ENCODE results near the gene MITD1. TPM values are rescaled to one million over a fixed set of nuclear protein-coding genes. Genes with fewer than 3 reads are reported as not detected.

MITD1 gene
- 27.4 and 28.1 TPM in 2 replicates for total RNA-seq

GRCh38 chr2:99180755-99181623 lies at the start of gene MITD1, which contains the start of gene MRPL30:
Gene MITD1 (minus strand): TSS chr2:99181058. CDS start chr2:99180981, 77 bp downstream.
Gene MRPL30 (plus strand): TSS chr2:99181184. CDS start chr2:99186204, 5,020 bp downstream.

DNA sequence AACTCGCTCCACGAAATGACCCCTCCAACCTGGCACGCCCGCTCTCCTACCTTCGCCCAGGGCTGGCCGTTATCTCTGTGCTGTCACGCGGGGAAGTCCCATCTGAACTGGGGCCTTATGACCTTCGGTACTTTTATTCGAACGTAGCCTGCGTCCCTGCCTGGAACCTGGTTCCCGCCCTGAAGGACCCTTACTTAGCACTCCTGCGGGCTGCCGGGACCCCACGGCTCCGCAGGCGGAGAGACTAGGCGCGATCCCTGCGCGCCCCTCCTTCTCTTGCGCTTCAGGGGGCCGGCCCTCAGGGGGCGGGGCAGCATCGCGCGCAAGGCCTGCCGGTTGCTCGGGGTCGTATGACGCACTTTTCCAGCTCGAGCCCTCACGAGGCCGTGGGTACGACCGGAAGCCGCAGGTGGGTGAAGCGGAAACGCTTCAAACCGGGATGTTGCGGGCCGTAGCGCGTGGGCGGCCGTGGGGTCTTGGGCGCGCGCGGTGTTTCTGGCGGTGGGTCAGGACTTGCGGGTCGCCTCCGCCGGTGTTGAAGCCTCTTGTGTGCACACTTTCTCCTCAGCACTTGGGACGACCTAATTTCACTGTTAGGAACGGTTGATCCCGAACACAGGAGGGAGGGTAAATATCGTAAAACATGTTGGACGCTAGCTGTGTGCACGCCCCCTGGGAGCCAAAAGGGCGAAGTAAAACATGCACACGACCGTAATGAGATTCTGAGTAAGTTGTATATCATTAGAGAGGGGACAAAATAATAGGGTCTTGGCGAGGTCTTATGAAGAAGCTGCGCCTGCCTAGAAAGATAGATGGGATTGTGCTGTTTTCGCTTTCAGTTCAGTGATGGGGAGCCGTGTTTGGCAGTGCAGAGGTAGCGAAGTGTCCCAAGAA lies 26.0 kb downstream of the MITD1 start, which contains the start of the genes LIPT1 and TSGA10:
LIPT1 (plus strand) TSS at position 325 of the 894 bp plus-strand sequence. CDS start 6,991 bp downstream, outside the sequence.
TSGA10 (minus strand) TSS at position 300 of the 894 bp plus-strand sequence. CDS start 45,503 bp downstream, outside the sequence.

DNA sequence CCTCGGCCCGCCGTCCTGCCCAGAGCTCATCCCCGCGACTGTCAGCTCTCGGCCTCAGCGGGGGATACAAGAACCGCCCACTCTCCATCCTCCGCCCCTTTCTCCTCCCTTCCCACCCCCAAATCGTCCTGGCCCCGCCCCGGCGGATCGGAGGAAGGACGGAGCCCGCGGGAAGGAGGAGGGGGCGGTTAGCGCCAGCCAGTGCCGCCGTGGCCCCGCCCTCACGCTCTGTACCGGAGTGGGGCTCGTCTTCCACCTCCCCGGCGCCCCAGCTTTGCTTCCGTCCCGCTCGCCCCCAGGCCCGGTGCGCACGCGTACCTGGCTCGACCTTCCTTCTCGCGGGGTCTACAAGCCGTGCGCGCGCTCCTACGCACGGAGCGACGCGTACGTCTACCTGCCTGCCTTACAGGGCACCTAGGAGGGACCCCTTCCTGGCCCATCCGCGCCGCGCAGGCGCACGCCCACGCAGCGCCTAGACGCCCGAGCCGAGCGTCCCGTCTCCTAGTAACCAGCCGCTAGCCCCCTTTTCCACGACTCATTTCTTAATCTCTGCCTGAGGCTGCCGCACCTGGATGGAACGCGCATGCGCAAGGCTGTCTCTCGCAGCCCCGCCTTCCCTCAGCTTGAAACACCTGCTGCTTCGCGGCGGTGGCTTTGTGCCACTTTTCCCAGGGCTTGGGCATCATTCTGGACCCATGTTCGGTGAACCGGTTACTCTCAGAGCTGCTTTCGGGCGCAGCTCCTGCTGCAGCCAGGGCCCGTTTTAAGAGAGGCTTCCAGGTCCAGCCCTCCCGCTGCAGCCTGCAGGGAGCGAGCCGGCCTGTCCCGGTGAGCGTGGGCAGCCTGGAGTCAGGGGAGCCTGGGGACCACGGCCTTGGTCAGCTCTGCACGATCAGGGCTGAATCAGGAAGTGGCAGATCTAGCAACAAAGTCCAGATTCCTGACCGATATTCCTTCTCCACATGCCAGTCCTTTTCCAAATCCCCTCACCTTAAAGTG lies 39.4 kb downstream of the MITD1 start, which contains the start of gene C2orf15:
C2orf15 (plus strand) TSS at position 598 of the 999 bp plus-strand sequence. CDS start 8,852 bp downstream, outside the sequence.

Other genes with a start within 250 kb of the MITD1 start
- gene CRACDL, start 244.8 kb downstream of the MITD1 start, total RNA-seq, result 2.6 and 3.6 TPM in 2 replicates
- 1.5 and 1.6 TPM in 2 replicates for gene C2orf15, start 39.4 kb downstream of the MITD1 start, total RNA-seq
- 1.3 and 4.7 TPM in 2 replicates for gene TSGA10, start 26.1 kb downstream of the MITD1 start, total RNA-seq
- gene LIPT1, start 26.1 kb downstream of the MITD1 start, total RNA-seq, result 2.0 and 4.1 TPM in 2 replicates
- 33.0 and 49.4 TPM in 2 replicates for gene MRPL30, start 126 bp upstream of the MITD1 start, total RNA-seq
- gene LYG2, start 74.6 kb upstream of the MITD1 start, total RNA-seq, result not detected in 2 replicates
- gene LYG1, start 120.1 kb upstream of the MITD1 start, total RNA-seq, result not detected in 2 replicates
- gene TXNDC9, start 155.3 kb upstream of the MITD1 start, total RNA-seq, result 39.0 and 53.2 TPM in 2 replicates
- gene EIF5B, start 156.3 kb upstream of the MITD1 start, total RNA-seq, result 26.0 and 32.0 TPM in 2 replicates

Measured in airway epithelial cell (primary cell).